ENCODE measurements around the gene KRTAP5-8.
"Not testable (repeated sequence)": the region's sequence is repeated elsewhere in the genome, so short reads cannot be mapped to it uniquely, and the experiment has no call there.

The KRTAP5-8 gene, protein sequence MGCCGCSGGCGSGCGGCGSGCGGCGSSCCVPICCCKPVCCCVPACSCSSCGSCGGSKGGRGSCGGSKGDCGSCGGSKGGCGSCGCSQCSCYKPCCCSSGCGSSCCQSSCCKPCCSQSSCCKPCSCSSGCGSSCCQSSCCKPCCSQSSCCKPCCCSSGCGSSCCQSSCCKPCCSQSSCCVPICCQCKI

DNA sequence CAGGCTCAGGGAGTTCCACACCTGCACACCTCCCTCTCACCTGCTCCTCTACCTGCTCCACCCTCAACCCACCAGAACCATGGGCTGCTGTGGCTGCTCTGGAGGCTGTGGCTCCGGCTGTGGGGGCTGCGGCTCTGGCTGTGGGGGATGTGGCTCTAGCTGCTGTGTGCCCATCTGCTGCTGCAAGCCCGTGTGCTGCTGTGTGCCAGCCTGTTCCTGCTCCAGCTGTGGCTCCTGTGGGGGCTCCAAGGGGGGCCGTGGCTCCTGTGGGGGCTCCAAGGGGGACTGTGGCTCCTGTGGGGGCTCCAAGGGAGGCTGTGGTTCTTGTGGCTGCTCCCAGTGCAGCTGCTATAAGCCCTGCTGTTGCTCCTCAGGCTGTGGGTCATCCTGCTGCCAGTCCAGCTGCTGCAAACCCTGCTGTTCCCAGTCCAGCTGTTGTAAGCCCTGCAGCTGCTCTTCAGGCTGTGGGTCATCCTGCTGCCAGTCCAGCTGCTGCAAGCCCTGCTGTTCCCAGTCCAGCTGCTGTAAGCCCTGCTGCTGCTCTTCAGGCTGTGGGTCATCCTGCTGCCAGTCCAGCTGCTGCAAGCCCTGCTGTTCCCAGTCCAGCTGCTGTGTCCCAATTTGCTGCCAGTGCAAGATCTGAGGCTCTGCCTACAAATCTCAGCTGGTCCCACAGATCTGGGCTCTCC, at the start of gene KRTAP5-8:
KRTAP5-8 (plus strand) TSS at position 49 of the 689 bp plus-strand sequence; CDS start at position 80, 31 bp downstream.
- not testable (repeated sequence) for DNase-seq

DNA sequence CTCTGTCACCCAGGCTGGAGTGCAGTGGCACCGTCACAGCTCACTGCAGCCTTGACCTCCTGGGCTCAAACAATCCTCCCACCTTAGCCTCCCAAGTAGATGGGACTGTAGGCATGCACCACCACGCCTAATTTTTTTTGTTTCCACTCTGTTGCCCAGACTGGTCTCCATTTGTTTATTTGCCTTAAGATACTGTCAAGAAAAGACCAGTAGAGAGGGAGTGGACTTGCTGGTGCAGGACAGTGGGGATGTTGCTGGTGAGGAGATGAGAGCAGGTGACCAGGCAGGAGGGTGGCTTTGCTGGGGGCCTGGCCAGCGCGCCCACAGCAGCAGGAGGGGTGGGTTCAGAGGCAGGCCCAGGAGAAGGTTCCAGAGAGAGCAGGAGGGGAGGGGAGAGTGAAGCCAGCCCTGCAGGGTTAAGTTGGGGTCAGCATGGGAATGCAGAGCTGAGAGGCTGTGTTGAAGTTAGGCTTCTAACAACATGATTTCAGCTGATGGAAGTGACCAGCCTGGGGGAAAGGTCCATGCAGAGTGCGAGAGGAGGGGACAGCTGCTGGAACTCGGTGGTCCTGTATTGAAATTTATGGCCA, 49.0 kb upstream of the KRTAP5-8 start:
- DNase-seq = no peak

DNA sequence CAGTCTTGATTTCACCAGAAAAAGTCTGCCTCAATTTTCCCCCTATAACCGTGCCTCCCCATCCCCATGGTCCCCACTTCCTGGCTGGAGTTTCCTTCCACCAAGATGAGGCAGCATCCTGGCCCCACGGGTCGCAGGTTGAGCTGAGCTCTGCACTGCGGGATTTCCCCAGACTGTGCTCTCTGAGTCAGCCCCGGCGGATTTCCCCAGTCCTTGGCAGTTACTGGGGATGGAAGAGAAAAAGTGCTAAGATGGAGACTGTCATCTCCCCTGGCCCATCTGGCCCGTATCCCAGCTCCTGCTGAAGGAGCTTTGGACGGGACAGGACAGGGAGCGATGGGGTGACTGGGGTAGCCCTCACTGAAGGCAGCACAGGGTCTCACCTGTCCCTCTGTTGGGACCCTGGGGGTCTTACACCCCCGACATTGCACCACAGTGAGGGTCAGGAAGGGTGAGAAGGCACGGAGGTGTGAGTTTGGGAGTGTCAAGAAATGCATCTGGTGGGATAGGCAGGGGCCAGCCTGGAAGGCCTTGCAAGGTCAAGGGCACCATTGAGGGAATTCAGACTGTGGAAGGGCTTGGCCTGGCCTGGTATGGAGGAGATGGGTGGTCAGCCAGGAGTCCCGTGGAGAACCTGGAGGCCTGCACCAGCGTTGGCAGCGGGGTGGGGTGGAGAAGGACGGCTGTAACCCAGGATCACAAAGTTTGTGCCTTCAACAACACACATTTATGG, 48.3 kb upstream of the KRTAP5-8 start:
- no peak for DNase-seq

DNA sequence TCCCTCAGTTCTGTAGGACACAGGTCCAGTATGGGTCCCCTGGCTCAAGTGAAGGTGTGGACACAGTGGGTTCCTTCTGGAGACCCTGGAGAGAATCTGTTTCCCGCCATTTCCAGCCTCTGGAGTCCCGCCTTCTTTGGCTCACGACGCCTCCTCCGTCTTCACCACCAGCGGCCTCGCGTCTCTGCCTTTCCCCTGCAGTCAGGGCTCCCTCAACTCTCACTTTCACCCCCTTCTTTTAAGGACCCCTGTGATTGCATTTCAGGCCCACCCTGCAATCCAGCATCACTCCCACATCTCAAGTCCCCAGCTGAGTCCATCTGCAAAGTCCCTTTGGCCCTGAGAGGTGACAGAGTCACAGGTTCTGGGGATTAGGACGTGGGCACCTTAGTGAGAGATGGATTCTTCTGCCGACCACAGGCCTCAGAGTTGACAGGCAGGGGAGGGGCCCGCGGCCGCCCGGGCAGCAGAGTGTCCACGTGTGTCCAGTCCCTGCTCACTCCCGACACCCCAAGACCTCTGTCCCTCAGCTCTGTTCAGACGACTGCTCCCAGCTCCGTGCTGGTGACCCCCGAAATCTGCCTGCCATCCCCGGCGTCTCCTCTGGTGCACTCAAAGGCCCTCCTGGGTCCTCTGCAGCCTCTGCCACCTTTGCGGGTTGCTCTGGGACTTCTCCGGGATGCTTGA, 47.6 kb upstream of the KRTAP5-8 start:
- no peak for DNase-seq

DNA sequence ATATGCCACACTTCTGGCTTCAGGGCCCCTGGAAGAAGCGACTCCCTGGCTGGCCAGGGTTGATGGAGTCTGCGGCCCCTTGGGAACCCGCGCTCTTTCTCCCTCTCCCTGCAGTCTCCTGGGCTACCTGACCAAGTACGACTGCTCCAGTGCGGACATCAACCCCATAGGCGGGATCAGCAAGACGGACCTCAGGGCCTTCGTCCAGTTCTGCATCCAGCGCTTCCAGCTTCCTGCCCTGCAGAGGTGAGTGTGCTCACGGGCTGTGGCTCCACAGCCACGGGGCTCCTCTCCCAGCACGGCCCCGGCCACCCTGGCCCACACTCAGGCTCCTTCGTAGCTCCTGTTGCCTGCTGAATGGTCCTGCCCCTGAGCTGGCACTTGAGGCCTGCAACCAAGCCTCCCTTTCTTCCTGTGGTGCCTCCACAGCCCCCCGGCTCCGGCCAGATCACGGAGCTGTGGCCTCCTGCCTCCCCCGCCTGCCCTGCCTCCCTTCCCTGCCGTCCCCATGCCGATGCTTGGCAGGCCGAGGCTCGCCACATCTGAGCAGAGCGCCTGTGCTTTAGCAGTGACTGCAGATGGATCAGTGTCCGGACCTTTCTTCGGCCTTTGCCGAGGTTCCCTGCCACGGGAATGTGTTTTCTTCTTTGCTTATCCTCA, 47.0 kb upstream of the KRTAP5-8 start:
- DNase-seq = no peak

DNA sequence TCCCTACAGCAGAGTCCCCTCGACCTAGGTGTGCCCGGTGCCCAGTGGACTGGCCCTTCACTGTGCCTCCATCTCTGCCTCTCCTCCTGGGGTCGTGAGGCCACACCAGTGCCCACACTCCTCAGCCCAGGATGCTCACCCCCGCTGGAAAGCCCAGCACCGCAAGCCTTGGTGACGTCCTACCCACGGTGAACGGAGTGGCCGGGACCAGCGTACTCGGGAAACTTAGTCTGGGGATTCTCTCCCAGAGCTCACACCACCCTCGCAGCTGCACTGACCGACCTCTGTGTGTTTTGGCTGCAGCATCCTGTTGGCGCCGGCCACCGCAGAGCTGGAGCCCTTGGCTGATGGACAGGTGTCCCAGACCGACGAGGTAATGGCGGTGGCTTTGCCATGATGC, 46.3 kb upstream of the KRTAP5-8 start:
- DNase-seq = no peak

DNA sequence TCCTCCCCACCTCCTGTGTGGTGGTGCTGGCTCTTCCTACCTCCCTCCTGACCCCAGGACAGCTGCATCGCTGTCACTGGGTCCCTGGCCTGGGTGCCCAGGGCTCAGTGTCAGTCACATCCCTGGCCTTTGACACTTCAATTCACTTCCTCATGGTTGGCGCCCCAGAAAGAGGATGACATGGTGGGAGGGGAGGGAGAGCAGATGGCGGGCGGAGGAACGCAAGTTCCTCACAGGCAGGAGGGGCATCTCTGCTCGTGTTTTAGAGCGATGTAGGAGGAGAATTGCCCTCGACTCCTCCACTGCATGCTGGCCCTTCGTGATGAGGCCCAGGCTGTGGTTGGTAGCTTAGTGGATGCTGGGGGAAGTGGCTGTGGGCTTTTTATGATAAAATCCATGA, 45.9 kb upstream of the KRTAP5-8 start:
- no peak for DNase-seq

DNA sequence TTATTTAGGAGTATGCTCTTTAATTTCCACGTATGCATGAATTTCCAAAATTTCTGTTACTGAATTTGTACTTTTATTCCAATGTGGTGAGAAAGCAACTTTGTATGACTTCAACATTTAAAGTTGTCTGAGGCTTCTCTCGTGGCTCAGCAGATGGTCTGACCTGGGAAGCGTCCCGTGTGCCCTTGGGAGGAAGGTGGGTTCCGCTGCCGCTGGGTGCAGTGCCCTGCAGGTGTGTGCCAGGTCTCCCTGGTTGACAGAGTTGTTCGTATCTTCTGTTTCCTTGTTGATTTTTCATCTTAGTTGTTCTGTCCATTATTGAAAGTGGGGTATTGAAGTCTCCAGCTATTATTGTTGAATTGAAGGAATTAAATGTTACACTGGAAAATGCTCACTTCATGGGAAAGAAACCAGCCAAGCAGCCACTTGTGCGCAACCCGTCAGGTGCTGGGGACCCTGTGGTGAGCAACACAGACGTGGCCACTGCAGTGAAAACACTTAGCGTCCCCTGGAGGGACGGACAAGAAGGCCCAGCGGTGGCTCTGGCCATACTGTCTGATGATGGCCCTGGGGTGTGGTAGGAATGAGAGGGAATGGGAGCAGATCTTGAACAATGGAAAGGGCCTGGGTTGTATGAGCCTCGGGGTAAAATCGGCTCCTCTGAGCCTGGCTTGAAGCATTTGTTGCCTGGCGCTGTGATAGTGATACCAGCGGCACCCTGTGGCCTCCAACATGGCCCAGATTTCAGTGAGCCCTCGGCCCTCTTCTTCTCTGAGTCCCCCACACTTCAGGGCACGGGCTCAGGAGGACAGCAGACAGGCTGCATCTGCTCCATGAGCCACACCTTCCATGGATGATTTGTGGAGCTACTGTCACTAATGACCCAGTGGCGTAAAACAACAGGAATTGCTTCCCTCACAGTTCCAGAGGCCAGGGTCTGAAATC, 42.3 kb upstream of the KRTAP5-8 start:
- no peak for DNase-seq

DNA sequence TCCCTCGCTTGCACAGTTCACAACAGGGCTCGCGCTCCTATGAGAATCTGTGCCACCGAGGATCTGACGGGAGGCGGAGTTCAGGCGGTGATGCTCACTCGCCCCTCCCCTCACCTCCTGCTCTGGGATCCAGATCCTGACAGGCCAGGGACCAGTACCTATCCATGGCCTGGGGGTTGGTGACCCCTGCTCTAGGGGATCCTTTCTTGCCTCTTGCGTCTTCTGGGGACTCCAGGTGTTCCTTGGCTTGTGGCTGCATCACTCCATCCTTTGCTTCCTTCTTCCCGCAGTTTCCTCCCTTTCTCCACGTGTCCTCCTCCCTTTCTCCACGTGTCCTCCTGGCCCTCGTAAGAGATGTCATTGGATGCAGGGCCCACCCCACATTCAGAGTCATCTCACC, 41.4 kb upstream of the KRTAP5-8 start:
- DNase-seq = no peak

DNA sequence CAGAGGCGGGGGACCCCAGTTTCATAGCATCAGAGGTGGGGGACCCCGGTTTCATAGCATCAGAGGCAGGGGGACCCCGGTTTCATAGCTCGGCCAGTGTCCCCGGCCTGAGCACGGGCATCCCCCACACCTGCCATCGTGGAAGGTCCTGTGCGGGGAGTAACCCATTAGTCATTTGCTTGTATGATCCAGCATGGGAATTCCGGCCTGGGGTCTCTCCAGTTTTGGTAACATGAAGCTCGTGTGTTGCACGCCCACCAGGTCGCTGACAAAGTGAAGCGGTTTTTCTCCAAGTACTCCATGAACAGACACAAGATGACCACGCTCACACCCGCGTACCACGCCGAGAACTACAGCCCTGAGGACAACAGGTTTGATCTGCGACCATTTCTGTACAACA, 39.7 kb upstream of the KRTAP5-8 start:
- DNase-seq = no peak

DNA sequence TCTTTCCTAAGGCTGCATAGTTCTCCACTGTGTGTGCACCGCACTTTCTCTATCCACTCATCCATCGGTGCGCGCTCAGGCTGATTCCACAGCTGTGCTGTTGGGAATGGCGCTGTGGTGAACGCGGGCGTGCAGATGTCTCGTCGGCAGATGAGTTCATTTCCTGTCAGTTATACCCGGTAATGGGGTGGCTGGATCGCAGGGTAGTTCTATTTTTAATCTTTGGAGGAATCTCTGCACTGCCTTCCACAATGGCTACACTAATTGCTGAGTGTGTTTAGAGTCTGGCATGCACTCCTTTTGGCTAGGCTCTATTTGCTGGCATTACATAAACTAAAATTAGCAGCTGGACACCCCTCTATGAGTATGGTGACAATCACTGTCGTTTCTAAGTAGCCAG, 38.7 kb upstream of the KRTAP5-8 start:
- no peak for DNase-seq

DNA sequence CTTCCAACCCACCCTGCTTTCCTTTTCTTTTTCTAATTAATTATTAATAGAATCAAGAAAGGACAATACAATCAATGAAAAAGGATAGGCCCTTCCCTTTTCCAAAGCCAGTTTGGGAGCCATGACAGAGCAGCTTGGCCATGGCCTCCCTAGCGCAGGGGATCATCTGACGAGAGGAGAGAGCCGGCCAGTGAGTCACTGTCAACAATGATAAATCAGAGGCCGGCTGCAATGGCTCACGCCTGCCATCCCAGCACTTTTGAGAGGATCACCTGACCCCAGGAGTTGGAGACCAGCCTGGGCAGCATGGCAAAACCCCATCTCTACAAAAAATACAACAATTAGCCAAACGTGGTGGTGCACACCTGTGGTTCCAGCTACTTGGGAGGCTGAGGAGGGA, 38.3 kb upstream of the KRTAP5-8 start:
- DNase-seq = no peak

DNA sequence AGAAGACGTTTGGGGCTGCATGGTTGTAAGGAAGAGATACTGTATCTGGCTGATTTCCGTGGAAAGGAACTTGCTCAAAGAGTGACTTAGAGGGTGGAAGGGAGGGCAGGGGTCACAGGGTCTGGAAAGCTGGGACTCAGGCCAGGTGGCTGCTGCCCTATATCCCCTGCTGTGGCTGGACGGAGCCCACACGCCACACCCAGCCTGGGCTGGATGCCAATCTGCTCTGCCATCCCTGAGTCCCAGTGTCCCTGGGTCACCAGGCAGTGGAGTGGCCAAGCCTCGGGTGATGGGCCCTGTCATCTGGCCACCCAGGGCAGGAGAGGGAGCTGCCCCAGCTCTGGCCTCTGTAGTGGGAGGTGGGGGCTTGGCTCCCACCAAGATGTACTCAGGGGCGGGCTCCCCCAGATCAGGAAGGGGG, 37.2 kb upstream of the KRTAP5-8 start:
- DNase-seq = no peak

DNA sequence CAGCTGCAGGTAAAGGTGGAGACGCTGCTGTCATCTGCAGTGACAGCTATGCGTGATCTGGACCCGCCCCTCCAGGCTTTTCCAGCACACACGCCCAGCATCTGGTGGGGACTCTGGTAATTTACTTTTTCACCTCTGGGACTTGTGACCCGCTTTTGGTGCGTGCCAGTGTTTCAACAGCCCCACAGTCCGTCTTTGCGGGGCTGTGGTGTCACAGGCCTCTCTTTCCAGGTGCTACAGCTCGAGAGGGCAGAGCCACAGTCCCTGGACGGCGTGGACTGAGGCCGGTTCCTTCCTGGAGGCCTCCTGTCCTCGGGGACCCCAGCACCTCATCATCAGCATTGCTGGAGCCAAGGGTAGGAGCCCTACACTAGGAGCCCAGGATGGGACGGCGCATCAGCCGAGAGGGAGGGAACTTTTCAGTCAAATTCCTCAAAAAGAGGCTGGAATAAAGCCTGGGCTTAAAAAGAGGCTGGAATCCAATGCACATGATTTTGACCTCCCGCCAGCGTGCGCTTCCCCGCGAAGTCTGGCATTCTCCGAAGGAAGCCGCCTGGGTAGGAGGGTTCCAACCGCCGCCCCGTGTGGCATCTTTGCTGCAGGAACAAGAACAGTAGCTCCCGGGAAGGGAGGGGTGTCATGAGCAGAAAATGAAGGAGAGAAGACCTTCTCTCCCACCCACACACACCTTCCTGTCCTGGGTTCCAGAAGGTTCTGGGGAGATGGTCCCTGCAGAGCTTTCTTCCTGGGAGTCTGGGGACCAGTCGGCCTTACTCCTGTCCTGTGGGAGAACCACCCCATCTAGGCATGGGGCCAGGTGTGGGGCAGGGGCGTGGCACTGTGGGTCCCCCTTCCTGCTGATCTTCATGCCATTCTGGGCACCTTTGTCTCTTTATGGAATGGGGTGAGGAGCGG, 36.5 kb upstream of the KRTAP5-8 start:
- no peak for DNase-seq

DNA sequence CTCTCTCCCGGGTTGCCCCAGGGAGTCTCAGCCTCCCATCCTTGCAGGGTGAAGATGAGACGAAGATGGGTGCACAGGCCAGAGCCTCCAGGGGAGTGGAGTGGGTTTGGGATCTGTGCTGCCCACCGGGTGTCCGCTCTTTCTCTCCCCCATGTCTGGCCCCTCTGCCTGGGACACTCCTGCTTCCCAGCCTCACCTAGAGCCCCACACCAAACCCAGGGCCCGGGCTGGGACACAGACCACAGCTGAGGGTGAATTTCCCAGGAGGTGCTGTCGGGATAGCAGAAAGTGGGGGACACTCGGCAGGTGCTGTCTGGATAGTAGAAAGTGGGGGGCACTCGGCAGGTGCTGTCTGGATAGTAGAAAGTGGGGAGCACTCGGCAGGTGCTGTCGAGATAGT, 35.8 kb upstream of the KRTAP5-8 start:
- no peak for DNase-seq

DNA sequence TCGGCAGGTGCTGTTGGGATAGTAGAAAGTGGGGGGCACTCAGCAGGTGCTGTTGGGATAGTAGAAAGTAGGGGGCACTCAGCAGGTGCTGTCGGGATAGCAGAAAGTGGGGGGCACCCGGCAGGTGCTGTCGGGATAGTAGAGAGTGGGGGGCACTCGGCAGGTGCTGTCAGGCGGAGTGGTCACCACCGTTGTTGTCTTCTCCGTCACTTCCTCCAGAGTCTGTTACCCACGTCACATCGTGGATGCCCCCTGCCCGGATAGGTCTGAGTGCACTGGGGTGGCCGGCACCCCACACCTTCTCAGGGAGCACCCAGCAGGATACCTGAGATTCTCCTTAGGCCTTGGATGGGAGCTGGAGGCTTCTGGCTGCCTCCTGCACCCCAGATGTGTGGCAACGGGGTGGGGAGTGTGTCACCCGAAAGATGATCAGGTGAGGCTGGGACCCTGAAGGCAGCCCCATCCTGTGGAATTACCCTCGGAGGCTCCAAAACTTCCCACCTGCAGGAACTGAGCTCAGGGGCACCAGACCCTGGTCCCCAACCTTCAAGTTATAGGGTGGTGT, 34.9 kb upstream of the KRTAP5-8 start:
- DNase-seq = no peak

DNA sequence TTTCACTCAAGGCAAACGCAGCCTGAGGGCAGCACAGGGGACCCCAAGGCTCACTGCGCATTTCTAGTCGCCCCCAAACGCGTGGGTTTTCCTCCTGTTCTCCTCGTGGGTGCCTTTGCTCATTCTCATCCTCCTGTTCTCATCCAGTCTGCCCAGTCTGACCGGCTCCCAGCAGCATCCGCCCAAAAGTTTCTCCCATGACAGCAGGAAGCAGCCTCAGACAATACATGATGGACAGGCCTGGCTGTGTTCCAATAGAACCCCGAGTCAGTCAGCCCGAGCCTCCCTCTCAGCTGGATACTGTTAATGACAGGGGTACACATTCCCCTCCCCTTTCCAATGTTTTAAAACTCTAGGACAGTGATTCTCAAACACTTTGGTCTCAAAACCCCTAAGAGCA, 33.3 kb upstream of the KRTAP5-8 start:
- DNase-seq = no peak

DNA sequence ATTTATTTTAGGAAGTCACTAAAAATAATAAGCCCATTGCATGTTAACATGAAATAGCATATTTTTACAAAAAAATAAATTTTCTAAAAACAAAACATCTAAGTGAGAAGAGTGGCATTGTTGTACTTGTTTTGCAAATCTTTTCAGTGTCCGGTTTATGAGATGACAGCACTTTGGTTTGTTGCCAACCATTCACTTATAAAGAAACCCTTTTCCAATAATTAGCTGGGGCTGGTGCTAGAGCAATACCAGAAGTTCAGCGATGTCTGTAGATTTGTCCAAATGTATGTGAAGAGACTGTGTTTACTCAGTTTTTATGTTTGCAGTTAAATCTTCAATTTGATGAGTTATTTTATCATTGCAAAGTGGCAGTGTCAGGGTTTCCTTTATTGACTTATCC, 32.8 kb upstream of the KRTAP5-8 start:
- DNase-seq = no peak

DNA sequence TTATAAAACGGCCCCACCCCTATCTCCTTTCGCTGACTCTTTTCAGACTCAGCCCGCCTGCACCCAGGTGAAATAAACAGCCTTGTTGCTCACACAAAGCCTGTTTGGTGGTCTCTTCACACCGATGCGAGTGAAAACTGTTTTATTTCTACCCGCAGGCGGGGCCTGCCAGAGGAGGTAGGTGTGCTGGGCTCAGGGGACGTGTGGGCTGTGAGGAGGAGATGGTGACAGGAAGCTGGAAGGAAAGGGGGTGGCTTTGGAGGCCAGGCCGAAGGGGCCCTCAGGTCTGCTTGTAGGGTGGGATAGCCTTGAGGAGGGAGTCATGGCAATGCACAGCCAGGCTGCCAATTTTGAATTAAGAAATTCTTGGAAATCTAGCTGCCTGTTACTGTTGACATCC, 32.0 kb upstream of the KRTAP5-8 start:
- DNase-seq = no peak

DNA sequence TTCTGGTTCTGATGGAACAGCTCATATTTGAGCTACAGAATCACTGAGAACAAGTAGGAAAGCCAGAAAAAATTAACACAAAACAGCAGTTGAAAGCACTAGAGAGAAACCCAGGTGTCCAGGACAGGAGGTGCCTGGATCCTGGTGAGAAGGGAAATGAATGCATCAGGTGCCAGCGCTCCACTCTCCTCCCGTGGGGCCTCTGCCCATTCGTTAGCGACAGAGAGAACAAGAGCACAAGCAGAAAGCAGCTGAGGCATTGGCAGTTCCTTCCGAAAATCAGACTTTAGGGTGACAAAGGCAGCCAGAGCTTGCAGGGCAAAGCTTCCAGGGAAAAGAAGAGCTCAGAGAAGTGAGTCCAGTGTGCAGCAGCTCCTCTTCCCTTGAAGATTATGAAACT, 30.7 kb upstream of the KRTAP5-8 start:
- DNase-seq = no peak

Data from OCI-M1 (cell line).